DND-41 (cell line): Measurements from ENCODE around the gene SEMA7A.

Experiments
- ATAC-seq: fragments of 200-7000 bp; cut with Tn5 transposase; 3 replicates; pipeline ENCODE4 v1.9.1; 2021; ENCODE audit warnings: low read depth; ENCODE audit not compliant: insufficient read depth
- DNase-seq: peaks from one replicate; pipeline ENCODE4 v3.0.0-alpha.2; 2020
- H2AFZ ChIP-seq: 2 replicates; pipeline ENCODE4 v1.6.0; 2012; ENCODE audit warnings: low read depth, low read length
- H3K27ac ChIP-seq: 2 replicates; pipeline ENCODE4 v1.5.1; 2012; ENCODE audit warnings: low read length, inconsistent platforms
- H3K27me3 ChIP-seq: fragments of 200-600 bp; sonication (generic); 2 replicates; pipeline ENCODE4 v1.6.0; 2012; ENCODE audit warnings: low read length, mild to moderate bottlenecking, inconsistent platforms; ENCODE audit not compliant: insufficient read depth, poor library complexity
- H3K36me3 ChIP-seq: 2 replicates; pipeline ENCODE4 v1.5.1; 2012; ENCODE audit warnings: low read length, inconsistent platforms; ENCODE audit not compliant: insufficient read depth
- H3K4me1 ChIP-seq: 2 replicates; pipeline ENCODE4 v1.5.1; 2012; ENCODE audit warnings: mild to moderate bottlenecking, low read length; ENCODE audit not compliant: insufficient read depth
- H3K4me2 ChIP-seq: 2 replicates; pipeline ENCODE4 v1.6.0; 2012; ENCODE audit warnings: mild to moderate bottlenecking, moderate library complexity, low read length, inconsistent platforms; ENCODE audit not compliant: insufficient read depth
- H3K4me3 ChIP-seq, 2 experiments: fragments of 200-600 bp in 1 of 2; shearing (Covaris generic) in 1 of 2; 2 replicates each; pipeline ENCODE4 v1.5.1; 2012 to 2016; ENCODE audit warnings: inconsistent platforms in 2 of 2, low read length in 2 of 2, mild to moderate bottlenecking in 2 of 2, low read depth in 1 of 2, moderate library complexity in 1 of 2
- H3K79me2 ChIP-seq: 2 replicates; pipeline ENCODE4 v1.6.0; 2012; ENCODE audit warnings: low read length, inconsistent platforms; ENCODE audit not compliant: insufficient read depth
- H3K9ac ChIP-seq: 2 replicates; pipeline ENCODE4 v1.6.0; 2012; ENCODE audit warnings: low read depth, mild to moderate bottlenecking, inconsistent platforms, low read length, moderate library complexity
- H3K9me3 ChIP-seq: 2 replicates; pipeline ENCODE4 v1.5.1; 2012; ENCODE audit warnings: low read length, moderate library complexity, mild to moderate bottlenecking, inconsistent platforms; ENCODE audit not compliant: insufficient read depth, severe bottlenecking
- H4K20me1 ChIP-seq: 2 replicates; pipeline ENCODE4 v1.6.0; 2012; ENCODE audit warnings: low read length; ENCODE audit not compliant: insufficient read depth
- CTCF ChIP-seq: IDR thresholded peaks from 2 replicates; pipeline ENCODE4 v1.5.1; 2012; ENCODE audit warnings: borderline replicate concordance, low read length, moderate library complexity, mild to moderate bottlenecking; ENCODE audit not compliant: poor library complexity, severe bottlenecking; ENCODE audit errors: extremely low read depth
- EZH2 ChIP-seq: IDR thresholded peaks from 3 replicates; pipeline ENCODE4 v1.6.1; 2012; ENCODE audit warnings: borderline replicate concordance, low read depth, mild to moderate bottlenecking, moderate library complexity, low read length, inconsistent platforms; ENCODE audit not compliant: severe bottlenecking

SEMA7A gene

GRCh38 chr15:74418575-74419338, 15.0 kb downstream of the SEMA7A start:
- no peak overlapping the region for H3K4me2 ChIP-seq
- DNase-seq (no peak), ATAC-seq (no peak)
- H3K4me3 ChIP-seq = no peak overlapping the region
- no peaks in the 10 kb centered on the region for H3K9me3 ChIP-seq
- no peak overlapping the region; the same call in 1 of the 2 replicates for H3K27ac ChIP-seq
- H3K27me3 ChIP-seq = no peaks in the 10 kb centered on the region
- peaks cover 39% of the 10 kb centered on the region for H3K79me2 ChIP-seq
- TF ChIP-seq CTCF = no peak
- TF ChIP-seq EZH2 = no peak
- H3K4me1 ChIP-seq = peaks cover 17% of the 10 kb centered on the region
- peaks cover 42% of the 10 kb centered on the region for H4K20me1 ChIP-seq
- H3K36me3 ChIP-seq = peaks cover 40% of the 10 kb centered on the region
- H2AFZ ChIP-seq = no peak overlapping the region
- no peak overlapping the region for H3K9ac ChIP-seq

DNA sequence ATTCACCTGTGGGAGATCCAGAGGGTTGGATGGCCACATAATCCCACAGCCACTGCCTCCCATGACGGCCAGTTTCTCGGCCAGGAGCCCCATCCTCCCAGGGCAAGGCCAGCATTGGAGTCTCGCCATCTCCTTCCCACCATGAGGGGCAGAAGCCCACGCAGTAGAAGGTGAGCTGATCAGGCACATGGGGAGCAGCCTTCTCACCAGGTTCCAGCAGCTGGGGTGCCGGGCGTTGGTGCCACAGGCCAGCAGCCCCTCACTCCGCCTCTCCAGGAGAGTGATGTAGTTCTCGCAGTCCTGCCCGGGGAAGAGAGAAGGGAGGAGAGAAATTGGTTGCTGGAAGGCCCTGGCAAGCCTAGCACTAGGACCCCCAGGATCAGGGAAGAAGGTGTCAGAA, 16.1 kb downstream of the SEMA7A start:
- H2AFZ ChIP-seq = no peak overlapping the region
- H3K9ac ChIP-seq = no peak overlapping the region
- TF ChIP-seq CTCF = no peak
- TF ChIP-seq EZH2 = no peak
- H4K20me1 ChIP-seq = peaks cover 35% of the 10 kb centered on the region
- ATAC-seq = no peak
- no peak overlapping the region for H3K27ac ChIP-seq
- no peak overlapping the region for H3K4me2 ChIP-seq
- no peak overlapping the region for H3K4me3 ChIP-seq
- H3K27me3 ChIP-seq = no peaks in the 10 kb centered on the region
- H3K4me1 ChIP-seq = peaks cover 17% of the 10 kb centered on the region
- H3K9me3 ChIP-seq = no peaks in the 10 kb centered on the region
- peaks cover 48% of the 10 kb centered on the region for H3K36me3 ChIP-seq
- H3K79me2 ChIP-seq = peaks cover 28% of the 10 kb centered on the region
- no peak for DNase-seq

- Histone ChIP-seq H3K9ac (no peak overlapping the region), H3K4me3 (no peak overlapping the region), H2AFZ (no peak overlapping the region), H4K20me1 (peaks cover 31% of the 10 kb centered on the region), H3K36me3 (peaks cover 48% of the 10 kb centered on the region), H3K27ac (no peak overlapping the region), H3K4me2 (no peak overlapping the region), H3K27me3 (no peaks in the 10 kb centered on the region), H3K79me2 (peaks cover 24% of the 10 kb centered on the region), H3K9me3 (no peaks in the 10 kb centered on the region), H3K4me1 (peaks cover 17% of the 10 kb centered on the region)
- TF ChIP-seq EZH2 (no peak), CTCF (no peak)
- ATAC-seq = no peak
- no peak for DNase-seq
Observed at GRCh38 chr15:74417225-74417624, 16.5 kb downstream of the SEMA7A start.
